ENCODE measurements around the gene GPM6B.

GPM6B gene

GRCh38 chrX:13824746-13825145, 7.9 kb upstream of the GPM6B start:
- H3K36me3 ChIP-seq (ENCODE audit: control insufficient read depth, insufficient read depth, low read length): no peaks in the 10 kb centered on the region
- WGBS, 2 experiments (ENCODE audit: insufficient coverage in 2 of 2): 80 to 90% methylated on average over 2 of the region's 6 CpGs
- no peak overlapping the region for H3K27ac ChIP-seq (ENCODE audit: low read depth, low read length, severe bottlenecking)
- H3K4me1 ChIP-seq (ENCODE audit: control insufficient read depth, insufficient read depth, low read length, poor library complexity, severe bottlenecking): no peaks in the 10 kb centered on the region
- H3K9me3 ChIP-seq (ENCODE audit: control insufficient read depth, low read length): no peaks in the 10 kb centered on the region
- H3K4me3 ChIP-seq (ENCODE audit: extremely low read depth, insufficient read depth, low read length, poor library complexity, severe bottlenecking): no peak overlapping the region

GRCh38 chrX:13821738-13822137, 4.8 kb upstream of the GPM6B start:
- H3K9me3 ChIP-seq (ENCODE audit: control insufficient read depth, low read length): no peaks in the 10 kb centered on the region
- no peaks in the 10 kb centered on the region for H3K4me1 ChIP-seq (ENCODE audit: control insufficient read depth, insufficient read depth, low read length, poor library complexity, severe bottlenecking)
- no peak overlapping the region for H3K27ac ChIP-seq (ENCODE audit: low read depth, low read length, severe bottlenecking)
- WGBS, 2 experiments (ENCODE audit: insufficient coverage in 2 of 2): 80 to 95% methylated on average over 1 to 3 of the region's 6 CpGs
- H3K36me3 ChIP-seq (ENCODE audit: control insufficient read depth, insufficient read depth, low read length): no peaks in the 10 kb centered on the region
- H3K4me3 ChIP-seq (ENCODE audit: extremely low read depth, insufficient read depth, low read length, poor library complexity, severe bottlenecking): no peak overlapping the region

GRCh38 chrX:13816176-13816575, 717 bp downstream of the GPM6B start:
- no peak overlapping the region for H3K27ac ChIP-seq (ENCODE audit: low read depth, low read length, severe bottlenecking)
- no peaks in the 10 kb centered on the region for H3K9me3 ChIP-seq (ENCODE audit: control insufficient read depth, low read length)
- no peaks in the 10 kb centered on the region for H3K4me1 ChIP-seq (ENCODE audit: control insufficient read depth, insufficient read depth, low read length, poor library complexity, severe bottlenecking)
- H3K4me3 ChIP-seq (ENCODE audit: extremely low read depth, insufficient read depth, low read length, poor library complexity, severe bottlenecking): no peak overlapping the region
- no CpG with 5 or more reads among the region's 6 CpGs for WGBS, 2 experiments (ENCODE audit: insufficient coverage in 2 of 2)
- H3K36me3 ChIP-seq (ENCODE audit: control insufficient read depth, insufficient read depth, low read length): no peaks in the 10 kb centered on the region

- Histone ChIP-seq H3K27ac (ENCODE audit: low read depth, low read length, severe bottlenecking) (no peak overlapping the region), H3K9me3 (ENCODE audit: control insufficient read depth, low read length) (no peaks in the 10 kb centered on the region), H3K4me1 (ENCODE audit: control insufficient read depth, insufficient read depth, low read length, poor library complexity, severe bottlenecking) (no peaks in the 10 kb centered on the region), H3K4me3 (ENCODE audit: extremely low read depth, insufficient read depth, low read length, poor library complexity, severe bottlenecking) (no peak overlapping the region), H3K36me3 (ENCODE audit: control insufficient read depth, insufficient read depth, low read length) (no peaks in the 10 kb centered on the region)
- 91 to 100% methylated on average over 2 to 5 of the region's 7 CpGs for WGBS, 2 experiments (ENCODE audit: insufficient coverage in 2 of 2)
Observed at GRCh38 chrX:13815664-13816063, 1.2 kb downstream of the GPM6B start.

- H3K36me3 ChIP-seq (ENCODE audit: control insufficient read depth, insufficient read depth, low read length): no peaks in the 10 kb centered on the region
- no peaks in the 10 kb centered on the region for H3K4me1 ChIP-seq (ENCODE audit: control insufficient read depth, insufficient read depth, low read length, poor library complexity, severe bottlenecking)
- H3K9me3 ChIP-seq (ENCODE audit: control insufficient read depth, low read length): no peaks in the 10 kb centered on the region
- no peak overlapping the region for H3K4me3 ChIP-seq (ENCODE audit: extremely low read depth, insufficient read depth, low read length, poor library complexity, severe bottlenecking)
- no peak overlapping the region for H3K27ac ChIP-seq (ENCODE audit: low read depth, low read length, severe bottlenecking)
Observed at GRCh38 chrX:13808865-13809264, 8.0 kb downstream of the GPM6B start.

- WGBS, 2 experiments (ENCODE audit: insufficient coverage in 2 of 2): 100% methylated on average over 1 of the region's 4 CpGs
- H3K27ac ChIP-seq (ENCODE audit: low read depth, low read length, severe bottlenecking): no peak overlapping the region
Observed at GRCh38 chrX:13808293-13808692, 8.6 kb downstream of the GPM6B start.

GRCh38 chrX:13805241-13805640, 11.7 kb downstream of the GPM6B start:
- Histone ChIP-seq H3K9me3 (ENCODE audit: control insufficient read depth, low read length) (no peaks in the 10 kb centered on the region), H3K27ac (ENCODE audit: low read depth, low read length, severe bottlenecking) (no peak overlapping the region), H3K4me1 (ENCODE audit: control insufficient read depth, insufficient read depth, low read length, poor library complexity, severe bottlenecking) (no peaks in the 10 kb centered on the region), H3K36me3 (ENCODE audit: control insufficient read depth, insufficient read depth, low read length) (no peaks in the 10 kb centered on the region), H3K4me3 (ENCODE audit: extremely low read depth, insufficient read depth, low read length, poor library complexity, severe bottlenecking) (no peak overlapping the region)
- 57 to 83% methylated on average over 1 of the region's 2 CpGs for WGBS, 2 experiments (ENCODE audit: insufficient coverage in 2 of 2)

More at GRCh38 chrX:13808293-13808692, 8.6 kb downstream of the GPM6B start:
- Histone ChIP-seq H3K9me3 (ENCODE audit: control insufficient read depth, low read length) (no peaks in the 10 kb centered on the region), H3K36me3 (ENCODE audit: control insufficient read depth, insufficient read depth, low read length) (no peaks in the 10 kb centered on the region), H3K4me1 (ENCODE audit: control insufficient read depth, insufficient read depth, low read length, poor library complexity, severe bottlenecking) (no peaks in the 10 kb centered on the region), H3K4me3 (ENCODE audit: extremely low read depth, insufficient read depth, low read length, poor library complexity, severe bottlenecking) (no peak overlapping the region)

GRCh38 chrX:13803116-13803515, 13.8 kb downstream of the GPM6B start:
- 10 to 20% methylated on average over 1 to 2 of the region's 6 CpGs for WGBS, 2 experiments (ENCODE audit: insufficient coverage in 2 of 2)
- no peak overlapping the region for H3K27ac ChIP-seq (ENCODE audit: low read depth, low read length, severe bottlenecking)
- no peak overlapping the region for H3K4me3 ChIP-seq (ENCODE audit: extremely low read depth, insufficient read depth, low read length, poor library complexity, severe bottlenecking)
- H3K4me1 ChIP-seq (ENCODE audit: control insufficient read depth, insufficient read depth, low read length, poor library complexity, severe bottlenecking): no peaks in the 10 kb centered on the region
- no peaks in the 10 kb centered on the region for H3K36me3 ChIP-seq (ENCODE audit: control insufficient read depth, insufficient read depth, low read length)
- no peaks in the 10 kb centered on the region for H3K9me3 ChIP-seq (ENCODE audit: control insufficient read depth, low read length)

- WGBS, 2 experiments (ENCODE audit: insufficient coverage in 2 of 2): no CpG with 5 or more reads among the region's 4 CpGs
Observed at GRCh38 chrX:13798184-13798583, 18.7 kb downstream of the GPM6B start.

GRCh38 chrX:13797512-13797911, 19.4 kb downstream of the GPM6B start:
- Histone ChIP-seq H3K4me1 (ENCODE audit: control insufficient read depth, insufficient read depth, low read length, poor library complexity, severe bottlenecking) (no peaks in the 10 kb centered on the region), H3K4me3 (ENCODE audit: extremely low read depth, insufficient read depth, low read length, poor library complexity, severe bottlenecking) (no peak overlapping the region), H3K9me3 (ENCODE audit: control insufficient read depth, low read length) (no peaks in the 10 kb centered on the region), H3K36me3 (ENCODE audit: control insufficient read depth, insufficient read depth, low read length) (no peaks in the 10 kb centered on the region), H3K27ac (ENCODE audit: low read depth, low read length, severe bottlenecking) (no peak overlapping the region)
- 100% methylated on average over 2 of the region's 4 CpGs; no CpG with 5 or more reads in 1 of the 2 experiments for WGBS, 2 experiments (ENCODE audit: insufficient coverage in 2 of 2)

More at GRCh38 chrX:13798184-13798583, 18.7 kb downstream of the GPM6B start:
- Histone ChIP-seq H3K9me3 (ENCODE audit: control insufficient read depth, low read length) (no peaks in the 10 kb centered on the region), H3K36me3 (ENCODE audit: control insufficient read depth, insufficient read depth, low read length) (no peaks in the 10 kb centered on the region), H3K4me3 (ENCODE audit: extremely low read depth, insufficient read depth, low read length, poor library complexity, severe bottlenecking) (no peak overlapping the region), H3K4me1 (ENCODE audit: control insufficient read depth, insufficient read depth, low read length, poor library complexity, severe bottlenecking) (no peaks in the 10 kb centered on the region), H3K27ac (ENCODE audit: low read depth, low read length, severe bottlenecking) (no peak overlapping the region)

GRCh38 chrX:13794417-13794816, 22.5 kb downstream of the GPM6B start:
- H3K4me1 ChIP-seq (ENCODE audit: control insufficient read depth, insufficient read depth, low read length, poor library complexity, severe bottlenecking): no peaks in the 10 kb centered on the region
- H3K27ac ChIP-seq (ENCODE audit: low read depth, low read length, severe bottlenecking): no peak overlapping the region
- H3K9me3 ChIP-seq (ENCODE audit: control insufficient read depth, low read length): no peaks in the 10 kb centered on the region
- no peak overlapping the region for H3K4me3 ChIP-seq (ENCODE audit: extremely low read depth, insufficient read depth, low read length, poor library complexity, severe bottlenecking)
- H3K36me3 ChIP-seq (ENCODE audit: control insufficient read depth, insufficient read depth, low read length): no peaks in the 10 kb centered on the region
- 93 to 100% methylated on average over 2 to 4 of the region's 10 CpGs for WGBS, 2 experiments (ENCODE audit: insufficient coverage in 2 of 2)
